ENCODE results near the gene GLTPD2.

GRCh38 chr17:4836221-4836620, 47.5 kb downstream of the GLTPD2 start:
- TF ChIP-seq CTCF (IDR thresholded peaks at IDR 0.05; ENCODE audit: poor library complexity) (no peak), EZH2 (IDR thresholded peaks at IDR 0.05; ENCODE audit: borderline replicate concordance) (no peak)

All from hepatocyte (in vitro differentiated cells).